Measurements from ENCODE around the gene GNAI3. TPM values are rescaled to one million over a fixed set of nuclear protein-coding genes. Genes with fewer than 3 reads are reported as not detected.

GNAI3 gene
- total and polyA plus RNA-seq, 10 of the 15 experiments (the other 5 are each of a cell fraction or from before 2014, with no cell fraction given) = 5.9 to 13.8 (median 8.0) TPM

DNA sequence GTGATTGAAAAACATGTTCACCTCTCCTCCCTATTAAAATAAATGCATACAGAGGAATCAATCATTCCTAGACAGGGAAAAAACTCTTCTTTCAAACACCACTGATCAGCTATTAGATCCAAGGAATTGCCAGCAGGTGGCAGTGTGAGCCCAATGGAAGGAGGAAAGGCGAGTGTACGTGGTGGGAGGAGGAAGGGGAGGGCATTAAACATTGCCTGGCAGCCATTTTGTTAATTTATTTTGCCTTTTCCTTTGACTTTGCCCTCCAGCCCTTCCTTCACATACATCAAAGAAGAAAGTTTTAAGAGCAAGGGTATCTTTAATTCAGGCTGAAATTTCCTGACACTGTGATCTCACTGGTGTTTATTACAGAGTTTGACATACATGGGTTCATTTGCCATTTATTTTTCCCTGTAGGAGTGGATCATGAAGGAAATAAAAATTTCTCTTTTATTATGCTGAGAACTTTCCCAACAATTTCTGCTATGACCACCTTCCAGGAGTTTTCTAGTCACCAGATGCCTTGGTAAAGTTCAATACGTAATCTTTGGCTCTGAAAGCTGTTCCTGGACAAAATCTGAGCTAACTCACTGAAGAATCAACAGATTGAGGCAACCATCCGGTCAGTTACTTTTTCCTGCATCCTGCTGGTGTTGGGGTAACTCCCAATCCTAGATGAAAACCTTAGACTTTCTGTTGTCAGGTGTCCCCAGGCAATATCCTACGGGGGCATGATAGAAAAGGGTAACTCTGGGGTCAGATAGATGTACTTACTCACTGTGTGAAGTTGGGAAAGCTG, 1.9 kb upstream of the GNAI3 start:
- Histone ChIP-seq H3K4me2 (ENCODE audit: control insufficient read depth, insufficient read depth) (peak overlapping the region; percentile 99), H3K79me2 (ENCODE audit: control insufficient read depth, insufficient read depth, low read length) (peaks cover 46% of the 10 kb centered on the region), H3K9ac (ENCODE audit: control insufficient read depth, insufficient read depth, low read length) (peak overlapping the region; percentile 96), H3K36me3 (ENCODE audit: control insufficient read depth in 2 of 2, insufficient read depth in 2 of 2, low read length in 1 of 2) (no peaks in the 10 kb centered on the region), H3K9me3 (replicated peaks; ENCODE audit: control insufficient read depth, insufficient read depth, low read length) (no peaks in the 10 kb centered on the region), H3K27me3 (replicated peaks in 1 of 2; ENCODE audit: control insufficient read depth in 2 of 2, insufficient read depth in 2 of 2, low read length in 1 of 2) (no peaks in the 10 kb centered on the region), H2AFZ (ENCODE audit: control insufficient read depth, low read depth, low read length) (peak overlapping the region; percentile 86), H3K4me1 (ENCODE audit: control insufficient read depth, insufficient read depth, low read length) (peaks cover 6% of the 10 kb centered on the region), H3K4me3 (peak overlapping the region; percentile 92), H3K27ac (ENCODE audit: control insufficient read depth, insufficient read depth) (peak overlapping the region; percentile 96), H4K20me1 (ENCODE audit: control insufficient read depth, insufficient read depth) (no peaks in the 10 kb centered on the region)
- ChIA-PET POLR2A (interaction anchor here (0.8 to 2.2 kb wide), 14 partner anchors 12 to 465 kb away, joined by 3 to 11 read pairs (median 6); partner anchors contain the start of genes AHCYL1, AMPD2, ATXN7L2 and GNAT2), RAD21 (ENCODE audit: unreplicated experiment) (interaction anchor here (0.6 to 4.7 kb wide), 35 partner anchors 9 to 483 kb away, joined by 3 to 106 read pairs (median 5); partner anchors contain the start of genes AHCYL1, AMPD2, CYB561D1 and GNAT2), SMC1A (ENCODE audit: uncharacterized antibody, unreplicated experiment) (interaction anchor here (0.6 to 4.6 kb wide), 31 partner anchors 9 to 483 kb away, joined by 3 to 117 read pairs (median 4); partner anchors contain the start of genes AHCYL1, AMPD2, ATXN7L2 and GNAT2), CTCF (interaction anchor here (0.6 to 7.6 kb wide), 53 partner anchors 8 to 486 kb away, joined by 3 to 201 read pairs (median 4); partner anchors contain the start of genes AHCYL1, AMPD2, CYB561D1 and GNAT2)
- no TSS peak for BruUV-seq (replicated peaks)
- DNase-seq (ENCODE audit: low read depth, low spot score) (peak; percentile 77), ATAC-seq (peak; percentile 63), FAIRE-seq (peak; percentile 97)
- intact Hi-C loops (cut with micrococcal nuclease; ENCODE audit: unreplicated experiment) = loop anchor here (1.0 to 5.0 kb wide), 2 partner anchors 96 to 227 kb away; no protein-coding TSS in a partner anchor
- in situ Hi-C loops (cut with MboI) = loop anchor here (5.0 kb wide), 3 partner anchors 76 to 441 kb away; no protein-coding TSS in a partner anchor
- 6% methylated on average over 5 of the region's 5 CpGs for WGBS (ENCODE audit: insufficient coverage, insufficient replicate concordance, low lambda C conversion rate, missing lambda C conversion rate)
- TF ChIP-seq MYC (IDR thresholded peaks at IDR 0.05; ENCODE audit: insufficient read depth, insufficient read length, insufficient replicate concordance, low read length, severe bottlenecking) = no peak
- no peak for TF ChIP-seq ZNF384 (IDR thresholded peaks at IDR 0.05; ENCODE audit: borderline replicate concordance, low read depth, low read length)
- no peak for TF ChIP-seq WRNIP1 (IDR thresholded peaks at IDR 0.05; ENCODE audit: borderline replicate concordance, low read depth, low read length)
- no peak for TF ChIP-seq CHD4 (IDR thresholded peaks at IDR 0.05)
- TF ChIP-seq NFYA (IDR thresholded peaks at IDR 0.05; ENCODE audit: borderline replicate concordance, low read depth, low read length) = no peak
- peak; percentile 5; the same call in 1 of the 2 replicates for TF ChIP-seq RUNX3 (IDR thresholded peaks at IDR 0.05; ENCODE audit: low read length)
- no peak for TF ChIP-seq STAT3 (IDR thresholded peaks at IDR 0.05; ENCODE audit: low read depth, low read length)
- peak; percentile 91 for TF ChIP-seq SMARCA5 (IDR thresholded peaks at IDR 0.05)
- TF ChIP-seq, protein P1, sequence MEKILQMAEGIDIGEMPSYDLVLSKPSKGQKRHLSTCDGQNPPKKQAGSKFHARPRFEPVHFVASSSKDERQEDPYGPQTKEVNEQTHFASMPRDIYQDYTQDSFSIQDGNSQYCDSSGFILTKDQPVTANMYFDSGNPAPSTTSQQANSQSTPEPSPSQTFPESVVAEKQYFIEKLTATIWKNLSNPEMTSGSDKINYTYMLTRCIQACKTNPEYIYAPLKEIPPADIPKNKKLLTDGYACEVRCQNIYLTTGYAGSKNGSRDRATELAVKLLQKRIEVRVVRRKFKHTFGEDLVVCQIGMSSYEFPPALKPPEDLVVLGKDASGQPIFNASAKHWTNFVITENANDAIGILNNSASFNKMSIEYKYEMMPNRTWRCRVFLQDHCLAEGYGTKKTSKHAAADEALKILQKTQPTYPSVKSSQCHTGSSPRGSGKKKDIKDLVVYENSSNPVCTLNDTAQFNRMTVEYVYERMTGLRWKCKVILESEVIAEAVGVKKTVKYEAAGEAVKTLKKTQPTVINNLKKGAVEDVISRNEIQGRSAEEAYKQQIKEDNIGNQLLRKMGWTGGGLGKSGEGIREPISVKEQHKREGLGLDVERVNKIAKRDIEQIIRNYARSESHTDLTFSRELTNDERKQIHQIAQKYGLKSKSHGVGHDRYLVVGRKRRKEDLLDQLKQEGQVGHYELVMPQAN (conservative IDR thresholded peaks at IDR 0.05) = no peak
- TF ChIP-seq ZNF207 (IDR thresholded peaks at IDR 0.05; ENCODE audit: borderline replicate concordance) = 0 out of 2 replicates have a peak, but pooled peaks have one; percentile 38
- TF ChIP-seq TAF1 (IDR thresholded peaks at IDR 0.05; ENCODE audit: borderline replicate concordance, low read depth, low read length) = no peak
- TF ChIP-seq, protein P2, sequence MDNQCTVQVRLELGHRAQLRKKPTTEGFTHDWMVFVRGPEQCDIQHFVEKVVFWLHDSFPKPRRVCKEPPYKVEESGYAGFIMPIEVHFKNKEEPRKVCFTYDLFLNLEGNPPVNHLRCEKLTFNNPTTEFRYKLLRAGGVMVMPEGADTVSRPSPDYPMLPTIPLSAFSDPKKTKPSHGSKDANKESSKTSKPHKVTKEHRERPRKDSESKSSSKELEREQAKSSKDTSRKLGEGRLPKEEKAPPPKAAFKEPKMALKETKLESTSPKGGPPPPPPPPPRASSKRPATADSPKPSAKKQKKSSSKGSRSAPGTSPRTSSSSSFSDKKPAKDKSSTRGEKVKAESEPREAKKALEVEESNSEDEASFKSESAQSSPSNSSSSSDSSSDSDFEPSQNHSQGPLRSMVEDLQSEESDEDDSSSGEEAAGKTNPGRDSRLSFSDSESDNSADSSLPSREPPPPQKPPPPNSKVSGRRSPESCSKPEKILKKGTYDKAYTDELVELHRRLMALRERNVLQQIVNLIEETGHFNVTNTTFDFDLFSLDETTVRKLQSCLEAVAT (IDR thresholded peaks at IDR 0.05) = no peak
- no peak for TF ChIP-seq RELA (IDR thresholded peaks at IDR 0.05; ENCODE audit: borderline replicate concordance, partially characterized antibody)
- TF ChIP-seq IKZF1 (conservative IDR thresholded peaks at IDR 0.05) = no peak; the same call in 1 of the 2 replicates
- TF ChIP-seq NFXL1 (IDR thresholded peaks at IDR 0.05; ENCODE audit: borderline replicate concordance) = no peak
- TF ChIP-seq SIN3A (IDR thresholded peaks at IDR 0.05; ENCODE audit: low read depth, low read length) = peak; percentile 54; the same call in 1 of the 2 replicates
- TF ChIP-seq, protein P3, sequence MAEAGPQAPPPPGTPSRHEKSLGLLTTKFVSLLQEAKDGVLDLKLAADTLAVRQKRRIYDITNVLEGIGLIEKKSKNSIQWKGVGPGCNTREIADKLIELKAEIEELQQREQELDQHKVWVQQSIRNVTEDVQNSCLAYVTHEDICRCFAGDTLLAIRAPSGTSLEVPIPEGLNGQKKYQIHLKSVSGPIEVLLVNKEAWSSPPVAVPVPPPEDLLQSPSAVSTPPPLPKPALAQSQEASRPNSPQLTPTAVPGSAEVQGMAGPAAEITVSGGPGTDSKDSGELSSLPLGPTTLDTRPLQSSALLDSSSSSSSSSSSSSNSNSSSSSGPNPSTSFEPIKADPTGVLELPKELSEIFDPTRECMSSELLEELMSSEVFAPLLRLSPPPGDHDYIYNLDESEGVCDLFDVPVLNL (IDR thresholded peaks at IDR 0.05; ENCODE audit: low read depth, low read length) = no peak
- no peak for TF ChIP-seq NR2C2 (IDR thresholded peaks at IDR 0.05; ENCODE audit: borderline replicate concordance, control insufficient read depth, insufficient read length, low read depth)
- TF ChIP-seq ZNF622 (IDR thresholded peaks at IDR 0.05) = no peak
